Measurements from ENCODE around the gene SCART1. TPM values are rescaled to one million over a fixed set of nuclear protein-coding genes. Genes with fewer than 3 reads are reported as not detected.

SCART1 gene
- total RNA-seq, 1 experiment from 2014 or later: 0.73 TPM

DNA sequence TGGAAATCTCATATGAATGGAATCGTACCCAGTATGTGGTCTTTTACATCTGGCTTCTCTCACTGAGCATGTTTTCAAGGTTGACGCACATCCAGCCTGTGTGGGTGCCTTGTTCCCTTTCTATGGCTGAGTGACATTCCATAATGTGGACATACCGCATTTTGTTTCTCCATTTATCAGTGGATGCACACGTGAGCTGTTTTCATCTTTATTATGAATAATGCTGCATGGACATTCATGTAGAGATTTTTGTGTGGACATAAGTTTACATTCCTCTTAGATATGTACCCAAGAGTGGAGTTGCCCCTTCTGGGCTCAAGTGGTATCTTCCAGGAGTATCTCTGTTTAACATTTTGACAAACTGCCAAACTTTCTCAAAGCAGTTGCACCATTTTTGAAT lies 1.3 kb upstream of the SCART1 start:
- peaks cover 1% of the 10 kb centered on the region; the same call in 1 of the 2 replicates for H3K27me3 ChIP-seq (replicated peaks; ENCODE audit: control insufficient read depth, insufficient read depth, low read length)
- no peaks in the 10 kb centered on the region for H3K4me1 ChIP-seq
- BruUV-seq (replicated peaks): no TSS peak
- H3K27ac Mint-ChIP-seq (ENCODE audit: unreplicated experiment): no peak overlapping the region
- no peaks in the 10 kb centered on the region for H3K4me1 Mint-ChIP-seq (ENCODE audit: low read depth, unreplicated experiment)
- no peak for DNase-seq
- POLR2A ChIA-PET: no interaction called here
- peaks cover 10% of the 10 kb centered on the region for H3K27me3 Mint-ChIP-seq (ENCODE audit: insufficient read depth, unreplicated experiment)
- no peaks in the 10 kb centered on the region for H3K36me3 ChIP-seq (ENCODE audit: control insufficient read depth, insufficient read depth, low read length)
- no peak overlapping the region for H3K4me3 ChIP-seq (ENCODE audit: low read depth, low read length)
- no peaks in the 10 kb centered on the region for H3K36me3 Mint-ChIP-seq (ENCODE audit: insufficient read depth, unreplicated experiment)
- no peak overlapping the region for H3K4me3 Mint-ChIP-seq (ENCODE audit: unreplicated experiment)
- intact Hi-C loops (cut with micrococcal nuclease; ENCODE audit: unreplicated experiment): no loop called here
- CTCF ChIA-PET: no interaction called here
- H3K9me3 Mint-ChIP-seq (ENCODE audit: unreplicated experiment): peaks cover 34% of the 10 kb centered on the region
- TF ChIP-seq, protein P1, sequence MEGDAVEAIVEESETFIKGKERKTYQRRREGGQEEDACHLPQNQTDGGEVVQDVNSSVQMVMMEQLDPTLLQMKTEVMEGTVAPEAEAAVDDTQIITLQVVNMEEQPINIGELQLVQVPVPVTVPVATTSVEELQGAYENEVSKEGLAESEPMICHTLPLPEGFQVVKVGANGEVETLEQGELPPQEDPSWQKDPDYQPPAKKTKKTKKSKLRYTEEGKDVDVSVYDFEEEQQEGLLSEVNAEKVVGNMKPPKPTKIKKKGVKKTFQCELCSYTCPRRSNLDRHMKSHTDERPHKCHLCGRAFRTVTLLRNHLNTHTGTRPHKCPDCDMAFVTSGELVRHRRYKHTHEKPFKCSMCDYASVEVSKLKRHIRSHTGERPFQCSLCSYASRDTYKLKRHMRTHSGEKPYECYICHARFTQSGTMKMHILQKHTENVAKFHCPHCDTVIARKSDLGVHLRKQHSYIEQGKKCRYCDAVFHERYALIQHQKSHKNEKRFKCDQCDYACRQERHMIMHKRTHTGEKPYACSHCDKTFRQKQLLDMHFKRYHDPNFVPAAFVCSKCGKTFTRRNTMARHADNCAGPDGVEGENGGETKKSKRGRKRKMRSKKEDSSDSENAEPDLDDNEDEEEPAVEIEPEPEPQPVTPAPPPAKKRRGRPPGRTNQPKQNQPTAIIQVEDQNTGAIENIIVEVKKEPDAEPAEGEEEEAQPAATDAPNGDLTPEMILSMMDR (IDR thresholded peaks at IDR 0.05; ENCODE audit: insufficient read depth in 1 of 2, low read depth in 1 of 2, low read length in 1 of 2, severe bottlenecking in 1 of 2, unreplicated experiment in 1 of 2): no peak
- H3K9me3 ChIP-seq: peaks cover 25% of the 10 kb centered on the region

DNA sequence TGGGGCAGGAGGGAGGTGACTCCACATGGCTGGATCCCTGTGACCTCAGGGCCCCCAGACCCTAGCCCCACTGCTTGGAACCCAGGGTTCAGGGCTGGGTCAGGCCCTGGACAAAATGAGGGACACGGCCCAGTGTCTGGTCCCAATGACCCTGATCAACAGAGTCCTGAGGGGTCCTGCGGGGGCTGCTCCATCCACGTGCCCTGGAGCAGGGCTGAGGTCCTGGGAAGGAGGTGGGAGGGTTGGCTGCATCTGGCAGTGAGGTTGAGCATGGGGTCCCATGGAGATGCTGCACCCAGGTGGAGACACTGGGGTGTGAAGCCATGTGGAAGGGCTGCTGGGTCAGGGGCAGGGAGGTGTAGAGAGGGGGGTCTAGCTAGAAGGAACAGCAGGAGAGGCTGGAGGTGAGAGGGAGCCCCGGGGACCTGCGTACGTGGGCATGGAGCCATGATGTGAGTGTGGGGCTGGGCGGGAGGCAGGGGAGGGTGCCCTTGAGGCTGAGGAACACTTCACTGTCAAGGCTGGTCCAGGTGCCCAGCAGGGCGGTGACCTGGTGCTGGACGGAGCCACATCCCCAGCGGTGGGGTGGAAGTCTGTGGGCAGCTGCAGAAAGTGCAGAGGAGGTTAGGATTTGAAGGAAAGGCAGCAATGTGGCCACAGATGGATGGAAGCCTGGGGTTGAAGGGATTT lies 604 bp downstream of the SCART1 start:
- peaks cover 6% of the 10 kb centered on the region for H3K9me3 ChIP-seq
- no peaks in the 10 kb centered on the region for H3K36me3 ChIP-seq (ENCODE audit: control insufficient read depth, insufficient read depth, low read length)
- ChIA-PET POLR2A (no interaction called here), CTCF (interaction anchor here (0.6 kb wide), 1 partner anchor 10 kb away, joined by 5 read pairs; no protein-coding TSS in a partner anchor)
- intact Hi-C loops (cut with micrococcal nuclease; ENCODE audit: unreplicated experiment): no loop called here
- DNase-seq: no peak
- H3K36me3 Mint-ChIP-seq (ENCODE audit: insufficient read depth, unreplicated experiment): no peaks in the 10 kb centered on the region
- H3K9me3 Mint-ChIP-seq (ENCODE audit: unreplicated experiment): peaks cover 15% of the 10 kb centered on the region
- peaks cover 10% of the 10 kb centered on the region for H3K27me3 Mint-ChIP-seq (ENCODE audit: insufficient read depth, unreplicated experiment)
- H3K4me1 ChIP-seq: no peaks in the 10 kb centered on the region
- no TSS peak for BruUV-seq (replicated peaks)
- H3K4me3 Mint-ChIP-seq (ENCODE audit: unreplicated experiment): no peak overlapping the region
- TF ChIP-seq, protein P1 (IDR thresholded peaks at IDR 0.05; ENCODE audit: insufficient read depth in 1 of 2, low read depth in 1 of 2, low read length in 1 of 2, severe bottlenecking in 1 of 2, unreplicated experiment in 1 of 2): no peak
- H3K27me3 ChIP-seq (replicated peaks; ENCODE audit: control insufficient read depth, insufficient read depth, low read length): peaks cover 1% of the 10 kb centered on the region; the same call in 1 of the 2 replicates
- H3K4me1 Mint-ChIP-seq (ENCODE audit: low read depth, unreplicated experiment): no peaks in the 10 kb centered on the region
- no peak overlapping the region for H3K27ac Mint-ChIP-seq (ENCODE audit: unreplicated experiment)
- no peak overlapping the region for H3K4me3 ChIP-seq (ENCODE audit: low read depth, low read length)

DNA sequence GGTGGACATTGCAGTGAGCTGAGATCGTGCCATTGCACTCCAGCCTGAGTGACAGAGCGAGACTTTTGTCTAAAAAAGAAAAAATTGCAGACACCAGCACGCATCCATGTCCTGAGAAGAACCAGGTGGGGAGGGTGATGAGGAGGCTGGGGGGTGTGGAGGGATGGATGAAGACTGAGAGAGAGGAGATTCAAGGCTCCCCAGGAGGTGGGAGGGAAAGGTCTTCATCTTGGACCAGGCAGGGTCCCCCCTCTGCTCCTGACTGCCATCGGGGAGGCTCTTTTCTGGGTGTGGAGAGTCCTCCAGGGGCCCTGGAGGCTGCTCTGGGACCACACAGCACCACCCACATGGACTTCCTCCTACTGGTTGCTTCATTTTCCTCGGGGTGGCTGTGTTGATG lies 1.5 kb downstream of the SCART1 start:
- Mint-ChIP-seq H3K4me1 (ENCODE audit: low read depth, unreplicated experiment) (no peaks in the 10 kb centered on the region), H3K27ac (ENCODE audit: unreplicated experiment) (no peak overlapping the region), H3K36me3 (ENCODE audit: insufficient read depth, unreplicated experiment) (no peaks in the 10 kb centered on the region), H3K4me3 (ENCODE audit: unreplicated experiment) (no peak overlapping the region), H3K9me3 (ENCODE audit: unreplicated experiment) (peaks cover 10% of the 10 kb centered on the region), H3K27me3 (ENCODE audit: insufficient read depth, unreplicated experiment) (peaks cover 10% of the 10 kb centered on the region)
- TF ChIP-seq, protein P1 (IDR thresholded peaks at IDR 0.05; ENCODE audit: insufficient read depth in 1 of 2, low read depth in 1 of 2, low read length in 1 of 2, severe bottlenecking in 1 of 2, unreplicated experiment in 1 of 2): no peak
- Histone ChIP-seq H3K9me3 (no peaks in the 10 kb centered on the region), H3K27me3 (replicated peaks; ENCODE audit: control insufficient read depth, insufficient read depth, low read length) (peaks cover 1% of the 10 kb centered on the region; the same call in 1 of the 2 replicates), H3K4me3 (ENCODE audit: low read depth, low read length) (no peak overlapping the region), H3K36me3 (ENCODE audit: control insufficient read depth, insufficient read depth, low read length) (no peaks in the 10 kb centered on the region), H3K4me1 (no peaks in the 10 kb centered on the region)
- BruUV-seq (replicated peaks): no TSS peak
- ChIA-PET CTCF (no interaction called here), POLR2A (no interaction called here)
- intact Hi-C loops (cut with micrococcal nuclease; ENCODE audit: unreplicated experiment): no loop called here
- DNase-seq: no peak
